WI38 (cell line): ENCODE data around the gene PPP2R3C.
"Not testable (repeated sequence)": the region's sequence is repeated elsewhere in the genome, so short reads cannot be mapped to it uniquely, and the experiment has no call there.

Source experiments
- H3K4me3 ChIP-seq: 2 replicates; pipeline ENCODE4 v1.5.1; 2011; ENCODE audit warnings: low read depth, mild to moderate bottlenecking, control low read depth, low read length
- CTCF ChIP-seq: IDR thresholded peaks from 2 replicates; pipeline ENCODE4 v1.5.1; 2012; ENCODE audit warnings: low read depth, mild to moderate bottlenecking, control low read depth, low read length

Gene PPP2R3C

GRCh38 chr14:35043046-35043445, 78.7 kb downstream of the PPP2R3C start:
- TF ChIP-seq CTCF = no peak
- no peak overlapping the region for H3K4me3 ChIP-seq

GRCh38 chr14:35042632-35043031, 79.2 kb downstream of the PPP2R3C start:
- no peak for TF ChIP-seq CTCF
- no peak overlapping the region for H3K4me3 ChIP-seq

GRCh38 chr14:35038312-35038711, 83.5 kb downstream of the PPP2R3C start:
- not testable (repeated sequence) for H3K4me3 ChIP-seq
